Thyroid gland (tissue), 4 donors: ENCODE measurements around the gene ADAMTS1.

Experiments
- POLR2A ChIP-seq, 2 donors: fragments of 450-650 bp; IDR thresholded peaks; one replicate each; pipeline ENCODE4 v1.6.1; 2017; ENCODE audit warnings: antibody characterized with exemption in 2 of 2, mild to moderate bottlenecking in 2 of 2, moderate library complexity in 1 of 2
- TF ChIP-seq, protein P1 (sequence below), 6 experiments: fragments of 200-600 bp in 3 of 6; fragments of 450-650 bp in 3 of 6; sonication (generic) in 3 of 6; IDR thresholded peaks; one replicate each; pipeline ENCODE4 v1.5.1; 2016 to 2019; ENCODE audit warnings: antibody characterized with exemption in 6 of 6, mild to moderate bottlenecking in 2 of 6, inconsistent platforms in 1 of 6, moderate library complexity in 1 of 6

GRCh38 chr21:26801498-26801897 is 43.7 kb downstream of the ADAMTS1 start:
- TF ChIP-seq, protein P1, sequence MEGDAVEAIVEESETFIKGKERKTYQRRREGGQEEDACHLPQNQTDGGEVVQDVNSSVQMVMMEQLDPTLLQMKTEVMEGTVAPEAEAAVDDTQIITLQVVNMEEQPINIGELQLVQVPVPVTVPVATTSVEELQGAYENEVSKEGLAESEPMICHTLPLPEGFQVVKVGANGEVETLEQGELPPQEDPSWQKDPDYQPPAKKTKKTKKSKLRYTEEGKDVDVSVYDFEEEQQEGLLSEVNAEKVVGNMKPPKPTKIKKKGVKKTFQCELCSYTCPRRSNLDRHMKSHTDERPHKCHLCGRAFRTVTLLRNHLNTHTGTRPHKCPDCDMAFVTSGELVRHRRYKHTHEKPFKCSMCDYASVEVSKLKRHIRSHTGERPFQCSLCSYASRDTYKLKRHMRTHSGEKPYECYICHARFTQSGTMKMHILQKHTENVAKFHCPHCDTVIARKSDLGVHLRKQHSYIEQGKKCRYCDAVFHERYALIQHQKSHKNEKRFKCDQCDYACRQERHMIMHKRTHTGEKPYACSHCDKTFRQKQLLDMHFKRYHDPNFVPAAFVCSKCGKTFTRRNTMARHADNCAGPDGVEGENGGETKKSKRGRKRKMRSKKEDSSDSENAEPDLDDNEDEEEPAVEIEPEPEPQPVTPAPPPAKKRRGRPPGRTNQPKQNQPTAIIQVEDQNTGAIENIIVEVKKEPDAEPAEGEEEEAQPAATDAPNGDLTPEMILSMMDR (IDR thresholded peaks at IDR 0.05): no peak
- no peak for TF ChIP-seq POLR2A (IDR thresholded peaks at IDR 0.05)
